Mesenchymal stem cell (in vitro differentiated cells and primary cell): Measurements from ENCODE around the gene NHERF1.

ENCODE experiments used
- DNase-seq: peaks from one replicate; pipeline ENCODE4 v3.0.0-alpha.2; 2013
- H2AFZ ChIP-seq: one replicate; pipeline ENCODE4 v1.6.1; 2013; ENCODE audit warnings: low read depth, mild to moderate bottlenecking, control low read depth, inconsistent platforms, low read length, moderate library complexity
- H2AK5ac ChIP-seq: 2 replicates; pipeline ENCODE4 v1.6.1; 2013; ENCODE audit warnings: low read length, moderate library complexity, mild to moderate bottlenecking, inconsistent platforms; ENCODE audit not compliant: severe bottlenecking
- H2BK120ac ChIP-seq: one replicate; pipeline ENCODE4 v1.6.1; 2013; ENCODE audit warnings: low read depth, mild to moderate bottlenecking, inconsistent platforms, low read length, moderate library complexity
- H2BK12ac ChIP-seq, 2 experiments: one replicate each; pipeline ENCODE4 v1.6.1; 2013; ENCODE audit warnings: inconsistent platforms in 2 of 2, low read length in 2 of 2, mild to moderate bottlenecking in 2 of 2, moderate library complexity in 2 of 2, control low read depth in 1 of 2
- H2BK15ac ChIP-seq: one replicate; pipeline ENCODE4 v1.6.1; 2013; ENCODE audit warnings: mild to moderate bottlenecking, low read depth, inconsistent platforms; ENCODE audit not compliant: poor library complexity, severe bottlenecking
- H2BK5ac ChIP-seq: 2 replicates; pipeline ENCODE4 v1.6.1; 2013; ENCODE audit warnings: low read depth, mild to moderate bottlenecking, low read length, control low read depth, inconsistent platforms; ENCODE audit not compliant: poor library complexity, severe bottlenecking
- H3K14ac ChIP-seq, 2 experiments: one replicate each; pipeline ENCODE4 v1.6.1; 2013; ENCODE audit warnings: inconsistent platforms in 2 of 2, low read length in 2 of 2, control low read depth in 1 of 2, mild to moderate bottlenecking in 1 of 2, moderate library complexity in 1 of 2
- H3K18ac ChIP-seq, 2 experiments: one replicate each; pipeline ENCODE4 v1.6.1; 2013; ENCODE audit warnings: inconsistent platforms in 2 of 2, low read length in 2 of 2, control low read depth in 1 of 2, low read depth in 1 of 2, mild to moderate bottlenecking in 1 of 2
- H3K23ac ChIP-seq, 2 experiments: one replicate each; pipeline ENCODE4 v1.6.1; 2013; ENCODE audit warnings: inconsistent platforms in 2 of 2, low read length in 2 of 2, mild to moderate bottlenecking in 2 of 2, moderate library complexity in 2 of 2, control low read depth in 1 of 2
- H3K27ac ChIP-seq: 2 replicates; pipeline ENCODE4 v1.5.1; 2013; ENCODE audit warnings: mild to moderate bottlenecking, moderate library complexity, low read length, control low read depth, inconsistent platforms; ENCODE audit not compliant: poor library complexity, severe bottlenecking
- H3K27me3 ChIP-seq, 2 experiments: 2 replicates each; pipeline versions ENCODE4 v1.6.1 to v1.7.0; 2013; ENCODE audit warnings: low read length in 2 of 2, mild to moderate bottlenecking in 2 of 2, moderate library complexity in 2 of 2, control low read depth in 1 of 2, inconsistent platforms in 1 of 2; ENCODE audit not compliant: control insufficient read depth in 1 of 2, insufficient read depth in 1 of 2
- H3K36me3 ChIP-seq, 2 experiments: 2 replicates each; pipeline versions ENCODE4 v1.6.1 to v1.7.0; 2013; ENCODE audit warnings: low read length in 2 of 2, control low read depth in 1 of 2, inconsistent platforms in 1 of 2, low read depth in 1 of 2, mild to moderate bottlenecking in 1 of 2; ENCODE audit not compliant: insufficient read depth in 2 of 2, control insufficient read depth in 1 of 2
- H3K4ac ChIP-seq, 2 experiments: one replicate each; pipeline ENCODE4 v1.6.1; 2013; ENCODE audit warnings: inconsistent platforms in 2 of 2, low read length in 2 of 2, mild to moderate bottlenecking in 2 of 2, moderate library complexity in 2 of 2, control low read depth in 1 of 2, low read depth in 1 of 2
- H3K4me1 ChIP-seq: 2 replicates; pipeline ENCODE4 v1.6.1; 2013; ENCODE audit warnings: low read depth, low read length, control low read depth; ENCODE audit not compliant: control insufficient read depth, insufficient read depth
- H3K4me2 ChIP-seq: 2 replicates; pipeline ENCODE4 v1.6.1; 2013; ENCODE audit warnings: low read length, mild to moderate bottlenecking, inconsistent platforms; ENCODE audit not compliant: poor library complexity, severe bottlenecking
- H3K4me3 ChIP-seq, 2 experiments: 2 replicates each; pipeline versions ENCODE4 v1.5.1 to v1.7.0; 2013; ENCODE audit warnings: low read length in 2 of 2, mild to moderate bottlenecking in 2 of 2, control low read depth in 1 of 2, low read depth in 1 of 2; ENCODE audit not compliant: insufficient read depth in 1 of 2
- H3K79me1 ChIP-seq: replicated peaks from 2 replicates; pipeline ENCODE4 v1.6.1; 2013; ENCODE audit warnings: mild to moderate bottlenecking, control low read depth, low read length, inconsistent platforms; ENCODE audit not compliant: poor library complexity, severe bottlenecking
- H3K9ac ChIP-seq: 2 replicates; pipeline ENCODE4 v1.7.0; 2013; ENCODE audit warnings: mild to moderate bottlenecking, low read length, moderate library complexity
- H3K9me3 ChIP-seq: 2 replicates; pipeline ENCODE4 v1.7.0; 2013; ENCODE audit warnings: mild to moderate bottlenecking, low read length; ENCODE audit not compliant: control insufficient read depth
- H4K8ac ChIP-seq: one replicate; pipeline ENCODE4 v1.6.1; 2013; ENCODE audit warnings: inconsistent platforms, mild to moderate bottlenecking, low read length, moderate library complexity
- H4K91ac ChIP-seq: one replicate; pipeline ENCODE4 v1.6.1; 2013; ENCODE audit warnings: mild to moderate bottlenecking, low read length, inconsistent platforms
- WGBS: methylation state at CpG from one replicate; pipeline ENCODE4 v1.1.7; 2013; ENCODE audit warnings: mixed read lengths; 5-methylcytosine and 5-hydroxymethylcytosine counted together

The NHERF1 gene

DNA sequence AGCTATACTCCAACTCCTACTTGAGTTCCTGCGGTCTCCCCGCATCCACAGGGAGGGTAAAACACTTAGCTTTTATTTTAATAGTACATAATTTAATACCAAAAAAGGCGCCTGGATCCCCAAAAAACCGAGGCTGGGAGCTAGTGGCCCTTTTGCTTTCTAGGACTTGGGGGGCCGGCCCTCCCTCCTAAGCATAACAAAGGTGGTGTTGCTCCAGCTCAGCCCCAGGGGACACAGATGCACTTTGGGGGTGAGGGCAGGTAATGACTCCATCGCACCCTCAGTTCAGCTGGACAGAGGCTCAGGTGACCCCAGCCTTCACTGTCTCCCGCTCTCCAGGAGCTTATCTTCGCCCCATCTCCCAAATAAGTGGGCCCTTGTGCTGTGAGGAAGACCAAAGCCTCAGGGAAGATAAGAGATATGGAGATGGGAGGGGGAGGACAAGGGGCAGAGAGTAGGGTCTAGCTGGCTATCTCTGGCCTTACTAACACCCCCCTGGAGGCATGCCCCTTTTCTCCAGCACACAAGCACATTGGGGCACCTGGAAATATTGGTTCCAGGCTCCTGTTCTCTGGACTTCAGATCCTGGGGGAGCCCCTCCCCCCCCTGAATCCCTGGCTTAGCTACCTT, 2.8 kb upstream of the NHERF1 start:
- H3K9ac ChIP-seq: no peak overlapping the region
- H3K79me1 ChIP-seq: peaks cover 3% of the 10 kb centered on the region

GRCh38 chr17:74746376-74746775, 2.1 kb upstream of the NHERF1 start:
- Histone ChIP-seq H3K9ac (no peak overlapping the region), H3K23ac (no peak overlapping the region), H3K14ac (no peak overlapping the region), H3K36me3 (no peaks in the 10 kb centered on the region), H2BK12ac (peak overlapping the region; percentile 51 to 98), H2AFZ (no peak overlapping the region), H2BK120ac (peak overlapping the region; percentile 61), H3K4me2 (no peak overlapping the region), H3K18ac (peak overlapping the region; percentile 49 to 76), H3K9me3 (no peaks in the 10 kb centered on the region), H2BK5ac (no peak overlapping the region), H4K8ac (peak overlapping the region; percentile 82), H2BK15ac (peak overlapping the region; percentile 82), H3K27ac (no peak overlapping the region), H3K4ac (peak overlapping the region; percentile 18 to 71), H2AK5ac (no peak overlapping the region), H3K4me3 (no peak overlapping the region), H3K4me1 (peaks cover 40% of the 10 kb centered on the region), H3K79me1 (peaks cover 4% of the 10 kb centered on the region), H3K27me3 (peaks cover 0 to 31% of the 10 kb centered on the region in 2 experiments), H4K91ac (peak overlapping the region; percentile 74)
- peak; percentile 38 for DNase-seq
- 52% methylated on average over 5 of the region's 5 CpGs for WGBS

More for the DNA sequence above, 2.8 kb upstream of the NHERF1 start:
- Histone ChIP-seq H2AFZ (no peak overlapping the region), H3K4me1 (peaks cover 35% of the 10 kb centered on the region), H2BK120ac (peak overlapping the region; percentile 35), H2AK5ac (no peak overlapping the region), H3K23ac (no peak overlapping the region), H2BK15ac (peak overlapping the region; percentile 73), H2BK12ac (peak overlapping the region; percentile 80 to 89), H2BK5ac (no peak overlapping the region), H3K27ac (no peak overlapping the region), H3K18ac (peak overlapping the region in 1 of 2 experiments; percentile 49), H3K36me3 (no peaks in the 10 kb centered on the region), H3K4me2 (no peak overlapping the region), H3K14ac (no peak overlapping the region), H3K4me3 (no peak overlapping the region), H4K8ac (no peak overlapping the region), H3K4ac (peak overlapping the region in 1 of 2 experiments; percentile 24), H3K9me3 (no peaks in the 10 kb centered on the region), H3K27me3 (peaks cover 0 to 37% of the 10 kb centered on the region in 2 experiments), H4K91ac (peak overlapping the region; percentile 18)
- WGBS: 96% methylated on average over 4 of the region's 8 CpGs
- no peak for DNase-seq

- H3K9ac ChIP-seq: no peak overlapping the region
- no peak overlapping the region for H2BK5ac ChIP-seq
- H2AFZ ChIP-seq: no peak overlapping the region
- peak; percentile 63 for DNase-seq
- H3K14ac ChIP-seq: no peak overlapping the region
- H3K4ac ChIP-seq: peak overlapping the region in 1 of 2 experiments; percentile 89
- WGBS: 2% methylated on average over 6 of the region's 6 CpGs
- peak overlapping the region; percentile 43 for H3K27ac ChIP-seq
- H3K4me2 ChIP-seq: peak overlapping the region; percentile 18
- H2BK120ac ChIP-seq: peak overlapping the region; percentile 66
- H2AK5ac ChIP-seq: no peak overlapping the region
- H3K9me3 ChIP-seq: no peaks in the 10 kb centered on the region
- H2BK15ac ChIP-seq: no peak overlapping the region
- no peak overlapping the region for H3K23ac ChIP-seq
- H3K36me3 ChIP-seq: peaks cover 0 to 3% of the 10 kb centered on the region in 2 experiments
- H3K27me3 ChIP-seq: peaks cover 0 to 25% of the 10 kb centered on the region in 2 experiments
- no peak overlapping the region for H4K91ac ChIP-seq
- peak overlapping the region; percentile 50 to 88 for H3K18ac ChIP-seq
- H3K4me3 ChIP-seq: no peak overlapping the region
- H2BK12ac ChIP-seq: peak overlapping the region; percentile 51 to 98
- H3K79me1 ChIP-seq: peaks cover 6% of the 10 kb centered on the region
- H4K8ac ChIP-seq: peak overlapping the region; percentile 82
- H3K4me1 ChIP-seq: peaks cover 43% of the 10 kb centered on the region
These were observed 1.5 kb upstream of the NHERF1 start for GRCh38 chr17:74746922-74747321.

DNA sequence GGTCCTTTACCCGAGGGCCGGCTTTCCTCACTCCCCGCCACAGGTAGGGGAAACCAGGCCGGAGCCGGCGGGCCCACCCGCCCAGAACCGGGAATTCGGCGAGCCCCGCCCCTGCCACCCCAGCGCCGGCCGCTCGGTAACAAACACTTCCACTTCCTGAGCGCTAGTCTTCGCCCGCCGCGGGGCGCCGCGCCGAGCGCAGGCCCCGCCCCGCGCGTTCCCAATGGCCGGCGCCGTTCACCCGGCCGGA, 224 bp upstream of the NHERF1 start:
- H2AK5ac ChIP-seq: no peak overlapping the region
- peaks cover 14% of the 10 kb centered on the region for H3K79me1 ChIP-seq
- no peak overlapping the region for H4K8ac ChIP-seq
- H2BK5ac ChIP-seq: no peak overlapping the region
- H4K91ac ChIP-seq: no peak overlapping the region
- H3K14ac ChIP-seq: no peak overlapping the region
- peaks cover 0 to 15% of the 10 kb centered on the region in 2 experiments for H3K27me3 ChIP-seq
- no peak overlapping the region for H3K18ac ChIP-seq
- H2BK12ac ChIP-seq: no peak overlapping the region
- H3K4me1 ChIP-seq: peaks cover 41% of the 10 kb centered on the region
- peaks cover 0 to 13% of the 10 kb centered on the region in 2 experiments for H3K36me3 ChIP-seq
- no peak overlapping the region for H2BK120ac ChIP-seq
- peak overlapping the region; percentile 43 to 73 for H3K4me3 ChIP-seq
- under 1% methylated on average over 30 of the region's 34 CpGs for WGBS
- H2BK15ac ChIP-seq: peak overlapping the region; percentile 65
- no peaks in the 10 kb centered on the region for H3K9me3 ChIP-seq
- no peak overlapping the region for H3K23ac ChIP-seq
- no peak overlapping the region for H3K27ac ChIP-seq
- H3K4me2 ChIP-seq: peak overlapping the region; percentile 46
- H3K4ac ChIP-seq: no peak overlapping the region
- DNase-seq: no peak
- no peak overlapping the region for H2AFZ ChIP-seq
- peak overlapping the region; percentile 67 for H3K9ac ChIP-seq
